CD4-positive, alpha-beta T cell (primary cell): ENCODE measurements around the gene PSAPL1. TPM values are rescaled to one million over a fixed set of nuclear protein-coding genes. Genes with fewer than 3 reads are reported as not detected.

Experiments used
- ATAC-seq: fragments of 200-7000 bp; cut with Tn5 transposase; one replicate; pipeline ENCODE4 v1.10.0; 2022; ENCODE audit warnings: mild to moderate bottlenecking; ENCODE audit not compliant: poor library complexity
- CTCF ChIA-PET: fragments of 350-600 bp; sonication (Branson Sonifier 250); formaldehyde crosslinking; loops from one replicate; lab custom pipeline; 2021; ENCODE audit warnings: antibody characterized with exemption, inconsistent platforms; lab: Charles Lee
- POLR2A ChIA-PET: fragments of 350-600 bp; sonication (Branson Sonifier 250); formaldehyde crosslinking; loops from one replicate; lab custom pipeline; 2021; ENCODE audit warnings: antibody characterized with exemption, inconsistent platforms; lab: Charles Lee
- DNase-seq, 14 experiments: peaks; one replicate each; pipeline ENCODE4 v3.0.0-alpha.2; 2013 to 2020; ENCODE audit warnings: mixed read lengths in 2 of 14
- H3K27ac ChIP-seq, 2 donors: one replicate each; pipeline versions ENCODE4 v1.5.1 to v1.7.0; 2013; ENCODE audit warnings: low read length in 2 of 2, low read depth in 1 of 2, mild to moderate bottlenecking in 1 of 2
- H3K27me3 ChIP-seq, 2 experiments: 1 replicate in 1 of 2; 2 replicates in 1 of 2; pipeline versions ENCODE4 v1.6.1 to v1.7.0; 2013; ENCODE audit warnings: low read length in 2 of 2, control low read depth in 1 of 2, mild to moderate bottlenecking in 1 of 2, moderate library complexity in 1 of 2; ENCODE audit not compliant: insufficient read depth in 2 of 2, control insufficient read depth in 1 of 2
- H3K36me3 ChIP-seq: one replicate; pipeline ENCODE4 v1.6.1; 2013; ENCODE audit warnings: low read length, control low read depth; ENCODE audit not compliant: insufficient read depth
- H3K4me1 ChIP-seq: one replicate; pipeline ENCODE4 v1.6.1; 2013; ENCODE audit warnings: low read length, control low read depth; ENCODE audit not compliant: insufficient read depth
- H3K4me3 ChIP-seq: one replicate; pipeline ENCODE4 v1.5.1; 2013; ENCODE audit warnings: mild to moderate bottlenecking, low read length, moderate library complexity
- H3K9me3 ChIP-seq, 2 experiments: 1 replicate in 1 of 2; 2 replicates in 1 of 2; pipeline versions ENCODE4 v1.6.1 to v1.7.0; 2013; ENCODE audit warnings: low read length in 2 of 2, mild to moderate bottlenecking in 2 of 2, control low read depth in 1 of 2, moderate library complexity in 1 of 2; ENCODE audit not compliant: control insufficient read depth in 1 of 2, insufficient read depth in 1 of 2
- H3K27ac Mint-ChIP-seq: one replicate; pipeline ENCODE4 v1.8.0; 2020; ENCODE audit warnings: mixed read lengths
- H3K27me3 Mint-ChIP-seq: one replicate; pipeline ENCODE4 v1.8.0; 2021; ENCODE audit warnings: mixed read lengths
- H3K36me3 Mint-ChIP-seq: one replicate; pipeline ENCODE4 v1.8.0; 2021; ENCODE audit warnings: low read depth, mixed read lengths
- H3K4me1 Mint-ChIP-seq: one replicate; pipeline ENCODE4 v1.8.0; 2021; ENCODE audit warnings: low read depth, mixed read lengths
- H3K4me3 Mint-ChIP-seq: one replicate; pipeline ENCODE4 v1.8.0; 2020; ENCODE audit warnings: mild to moderate bottlenecking, mixed read lengths
- H3K9me3 Mint-ChIP-seq: one replicate; pipeline ENCODE4 v1.8.0; 2020; ENCODE audit warnings: mixed read lengths
- intact Hi-C, 2 experiments: fragments of 100-400 bp; cut with DNase I in 1 of 2; cut with micrococcal nuclease in 1 of 2; formaldehyde crosslinking; loops; one replicate each; pipeline versions ENCODE4 v1.15.1 to v1.9.0; 2023 to 2025; cut with DNase I, micrococcal nuclease
- total RNA-seq, 174 experiments: library from RNA in 2 of 174; stranded (reverse) in 2 of 174; gene quantifications; one replicate each; pipeline ENCODE4 v1.2.3 and lab custom pipeline; 2021 to 2026
- TF ChIP-seq, protein P1 (sequence below): fragments of 200-600 bp; IDR thresholded peaks from one replicate; pipeline ENCODE4 v1.8.0; 2022; ENCODE audit warnings: antibody characterized with exemption, mild to moderate bottlenecking

The PSAPL1 gene
- total RNA-seq, 2 experiments from 2014 or later, result not detected

DNA sequence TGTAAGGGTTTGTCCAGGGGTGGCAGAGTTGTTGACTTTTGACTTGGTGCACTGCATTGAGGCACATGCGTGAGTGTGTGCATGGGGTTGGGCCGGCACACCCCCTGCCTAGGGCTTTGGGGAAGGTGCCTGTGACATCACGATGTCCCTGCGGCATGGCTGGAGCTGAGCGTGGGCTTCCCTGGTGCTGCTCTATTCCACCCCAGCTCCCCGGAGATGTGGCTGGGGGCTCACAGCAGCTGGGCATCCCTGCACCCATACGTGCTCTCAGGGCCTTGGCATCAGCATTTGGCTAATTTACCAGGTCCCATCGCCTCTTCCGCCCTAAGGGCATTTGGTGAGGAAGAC, 5.7 kb downstream of the PSAPL1 start:
- Histone ChIP-seq H3K9me3 (no peaks in the 10 kb centered on the region), H3K27me3 (no peaks in the 10 kb centered on the region), H3K36me3 (no peaks in the 10 kb centered on the region), H3K4me3 (no peak overlapping the region), H3K27ac (no peak overlapping the region), H3K4me1 (no peaks in the 10 kb centered on the region)
- Mint-ChIP-seq H3K4me3 (no peak overlapping the region), H3K36me3 (no peaks in the 10 kb centered on the region), H3K27ac (no peak overlapping the region), H3K4me1 (no peaks in the 10 kb centered on the region), H3K27me3 (no peaks in the 10 kb centered on the region), H3K9me3 (no peaks in the 10 kb centered on the region)
- intact Hi-C loops, result no loop called here
- ATAC-seq (no peak), DNase-seq (peak in 1 of 14 experiments; percentile 15)
- ChIA-PET POLR2A (no interaction called here), CTCF (no interaction called here)
- TF ChIP-seq, protein P1, sequence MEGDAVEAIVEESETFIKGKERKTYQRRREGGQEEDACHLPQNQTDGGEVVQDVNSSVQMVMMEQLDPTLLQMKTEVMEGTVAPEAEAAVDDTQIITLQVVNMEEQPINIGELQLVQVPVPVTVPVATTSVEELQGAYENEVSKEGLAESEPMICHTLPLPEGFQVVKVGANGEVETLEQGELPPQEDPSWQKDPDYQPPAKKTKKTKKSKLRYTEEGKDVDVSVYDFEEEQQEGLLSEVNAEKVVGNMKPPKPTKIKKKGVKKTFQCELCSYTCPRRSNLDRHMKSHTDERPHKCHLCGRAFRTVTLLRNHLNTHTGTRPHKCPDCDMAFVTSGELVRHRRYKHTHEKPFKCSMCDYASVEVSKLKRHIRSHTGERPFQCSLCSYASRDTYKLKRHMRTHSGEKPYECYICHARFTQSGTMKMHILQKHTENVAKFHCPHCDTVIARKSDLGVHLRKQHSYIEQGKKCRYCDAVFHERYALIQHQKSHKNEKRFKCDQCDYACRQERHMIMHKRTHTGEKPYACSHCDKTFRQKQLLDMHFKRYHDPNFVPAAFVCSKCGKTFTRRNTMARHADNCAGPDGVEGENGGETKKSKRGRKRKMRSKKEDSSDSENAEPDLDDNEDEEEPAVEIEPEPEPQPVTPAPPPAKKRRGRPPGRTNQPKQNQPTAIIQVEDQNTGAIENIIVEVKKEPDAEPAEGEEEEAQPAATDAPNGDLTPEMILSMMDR, result no peak

DNA sequence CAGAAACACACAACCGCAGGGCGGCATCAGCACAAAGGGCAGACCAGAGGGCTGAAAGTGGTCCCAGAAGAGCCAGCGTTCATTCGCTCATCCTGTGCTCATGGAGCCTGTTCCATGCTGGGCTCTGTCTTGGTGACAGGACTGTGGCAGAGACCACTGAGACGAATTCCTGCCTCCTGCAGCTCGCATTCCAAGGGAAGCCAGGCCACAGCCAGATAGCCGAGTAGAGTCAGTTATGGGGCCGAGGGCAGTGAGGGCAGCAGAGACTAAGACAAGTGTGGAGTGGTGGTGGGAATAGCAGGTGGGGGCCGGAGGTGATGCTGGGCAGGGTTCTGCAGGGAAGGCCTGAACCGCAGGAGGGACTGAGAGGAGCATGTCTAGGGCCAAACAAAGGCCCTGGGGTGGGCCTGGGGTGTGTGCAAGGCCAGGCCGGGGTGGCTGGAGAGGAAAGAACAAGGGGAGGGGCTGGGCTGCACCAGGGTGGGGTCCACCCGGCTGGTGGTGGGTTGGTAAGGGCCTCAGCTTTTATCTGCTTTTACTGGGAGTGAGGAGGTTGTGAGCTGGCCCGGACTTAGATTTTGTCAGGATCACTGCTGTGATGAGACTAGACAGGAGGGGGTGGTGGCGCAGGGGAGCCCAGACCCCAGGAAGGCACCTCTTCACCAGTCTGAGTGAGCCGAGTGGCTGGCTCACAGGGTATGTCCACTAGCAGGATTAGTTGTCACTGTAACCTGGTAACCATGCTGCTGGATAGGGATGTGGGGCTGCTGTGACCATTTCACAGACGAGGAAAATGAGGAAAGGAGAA, 6.3 kb downstream of the PSAPL1 start:
- DNase-seq (peak in 1 of 14 experiments; percentile 11), ATAC-seq (no peak)
- H3K27ac Mint-ChIP-seq, result no peak overlapping the region
- POLR2A ChIA-PET, result no interaction called here
- Histone ChIP-seq H3K27me3 (no peaks in the 10 kb centered on the region), H3K27ac (no peak overlapping the region), H3K4me3 (no peak overlapping the region), H3K36me3 (no peaks in the 10 kb centered on the region), H3K9me3 (no peaks in the 10 kb centered on the region), H3K4me1 (no peaks in the 10 kb centered on the region)
- intact Hi-C loops, result no loop called here
- H3K27me3 Mint-ChIP-seq, result no peaks in the 10 kb centered on the region
- H3K4me3 Mint-ChIP-seq, result no peak overlapping the region
- CTCF ChIA-PET, result no interaction called here
- no peaks in the 10 kb centered on the region for H3K36me3 Mint-ChIP-seq
- H3K9me3 Mint-ChIP-seq, result no peaks in the 10 kb centered on the region
- no peaks in the 10 kb centered on the region for H3K4me1 Mint-ChIP-seq
- TF ChIP-seq, protein P1, result no peak

DNA sequence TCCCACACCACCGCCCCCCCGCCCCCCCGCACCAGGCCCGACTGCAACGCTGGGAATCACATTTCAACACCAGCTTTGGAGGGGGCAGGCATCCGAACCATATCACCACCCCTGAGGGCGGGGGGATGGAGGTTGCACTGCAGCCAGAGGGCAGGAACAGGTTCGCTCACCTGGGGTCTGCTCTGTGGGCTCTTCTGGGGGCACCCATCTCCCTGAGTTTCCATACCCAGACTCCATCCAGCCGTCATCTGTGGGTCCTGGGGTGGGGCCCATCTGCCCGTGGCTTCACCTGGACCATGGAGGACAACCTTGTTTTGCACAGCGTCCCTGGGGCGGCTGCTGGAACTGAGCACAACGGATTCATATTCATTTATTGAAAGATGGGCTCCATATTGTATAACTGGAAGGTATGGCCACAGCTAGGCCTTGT, 6.9 kb downstream of the PSAPL1 start:
- Mint-ChIP-seq H3K4me1 (no peaks in the 10 kb centered on the region), H3K27ac (no peak overlapping the region), H3K9me3 (no peaks in the 10 kb centered on the region), H3K36me3 (no peaks in the 10 kb centered on the region), H3K4me3 (no peak overlapping the region), H3K27me3 (no peaks in the 10 kb centered on the region)
- TF ChIP-seq, protein P1, result no peak
- no peak for ATAC-seq
- intact Hi-C loops, result no loop called here
- ChIA-PET CTCF (no interaction called here), POLR2A (no interaction called here)
- no peaks in the 10 kb centered on the region for H3K36me3 ChIP-seq
- H3K9me3 ChIP-seq, result no peaks in the 10 kb centered on the region
- H3K27me3 ChIP-seq, result no peaks in the 10 kb centered on the region
- no peaks in the 10 kb centered on the region for H3K4me1 ChIP-seq
- no peak overlapping the region for H3K4me3 ChIP-seq
- no peak overlapping the region for H3K27ac ChIP-seq
- peak in 1 of 14 experiments; percentile 19 for DNase-seq
